Mesothelial cell of epicardium (in vitro differentiated cells): Measurements from ENCODE around the gene DRC7. TPM values are rescaled to one million over a fixed set of nuclear protein-coding genes. Genes with fewer than 3 reads are reported as not detected.

Experiments
- DNase-seq, 2 experiments: peaks; one replicate each; pipeline ENCODE4 v3.0.0; 2021; ENCODE audit warnings: low spot score in 2 of 2; ENCODE audit not compliant: unreplicated experiment in 2 of 2
- H3K27ac Mint-ChIP-seq: 2 replicates; pipeline ENCODE4 v1.8.0; 2021; ENCODE audit warnings: mixed read lengths
- H3K27me3 Mint-ChIP-seq: 2 replicates; pipeline ENCODE4 v1.8.0; 2021; ENCODE audit warnings: low read depth, mixed read lengths
- H3K36me3 Mint-ChIP-seq: 2 replicates; pipeline ENCODE4 v1.8.0; 2021; ENCODE audit warnings: mixed read lengths
- H3K4me1 Mint-ChIP-seq: 2 replicates; pipeline ENCODE4 v1.8.0; 2021; ENCODE audit warnings: mixed read lengths
- H3K4me3 Mint-ChIP-seq: 2 replicates; pipeline ENCODE4 v1.8.0; 2021; ENCODE audit warnings: mild to moderate bottlenecking, moderate library complexity, mixed read lengths
- H3K9me3 Mint-ChIP-seq: 2 replicates; pipeline ENCODE4 v1.8.0; 2021; ENCODE audit warnings: mixed read lengths
- total RNA-seq: library from RNA; stranded (reverse); gene quantifications from 3 replicates; pipeline ENCODE4 v1.2.1, GENCODE V29; 2021
- TF ChIP-seq, protein P1 (sequence below): fragments of 200-600 bp; sonication (generic); IDR thresholded peaks from one replicate; pipeline ENCODE4 v1.5.0; 2021; ENCODE audit warnings: antibody characterized with exemption; ENCODE audit not compliant: unreplicated experiment

Gene DRC7
- total RNA-seq, 1 donor from 2014 or later = not detected

- Mint-ChIP-seq H3K4me3 (no peak overlapping the region), H3K9me3 (no peaks in the 10 kb centered on the region), H3K4me1 (peaks cover 16% of the 10 kb centered on the region), H3K27me3 (no peaks in the 10 kb centered on the region), H3K36me3 (no peaks in the 10 kb centered on the region), H3K27ac (no peak overlapping the region)
- TF ChIP-seq, protein P1, sequence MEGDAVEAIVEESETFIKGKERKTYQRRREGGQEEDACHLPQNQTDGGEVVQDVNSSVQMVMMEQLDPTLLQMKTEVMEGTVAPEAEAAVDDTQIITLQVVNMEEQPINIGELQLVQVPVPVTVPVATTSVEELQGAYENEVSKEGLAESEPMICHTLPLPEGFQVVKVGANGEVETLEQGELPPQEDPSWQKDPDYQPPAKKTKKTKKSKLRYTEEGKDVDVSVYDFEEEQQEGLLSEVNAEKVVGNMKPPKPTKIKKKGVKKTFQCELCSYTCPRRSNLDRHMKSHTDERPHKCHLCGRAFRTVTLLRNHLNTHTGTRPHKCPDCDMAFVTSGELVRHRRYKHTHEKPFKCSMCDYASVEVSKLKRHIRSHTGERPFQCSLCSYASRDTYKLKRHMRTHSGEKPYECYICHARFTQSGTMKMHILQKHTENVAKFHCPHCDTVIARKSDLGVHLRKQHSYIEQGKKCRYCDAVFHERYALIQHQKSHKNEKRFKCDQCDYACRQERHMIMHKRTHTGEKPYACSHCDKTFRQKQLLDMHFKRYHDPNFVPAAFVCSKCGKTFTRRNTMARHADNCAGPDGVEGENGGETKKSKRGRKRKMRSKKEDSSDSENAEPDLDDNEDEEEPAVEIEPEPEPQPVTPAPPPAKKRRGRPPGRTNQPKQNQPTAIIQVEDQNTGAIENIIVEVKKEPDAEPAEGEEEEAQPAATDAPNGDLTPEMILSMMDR = no peak
- no peak for DNase-seq
Measured at GRCh38 chr16:57703416-57704010, 8.9 kb downstream of the DRC7 start.

DNA sequence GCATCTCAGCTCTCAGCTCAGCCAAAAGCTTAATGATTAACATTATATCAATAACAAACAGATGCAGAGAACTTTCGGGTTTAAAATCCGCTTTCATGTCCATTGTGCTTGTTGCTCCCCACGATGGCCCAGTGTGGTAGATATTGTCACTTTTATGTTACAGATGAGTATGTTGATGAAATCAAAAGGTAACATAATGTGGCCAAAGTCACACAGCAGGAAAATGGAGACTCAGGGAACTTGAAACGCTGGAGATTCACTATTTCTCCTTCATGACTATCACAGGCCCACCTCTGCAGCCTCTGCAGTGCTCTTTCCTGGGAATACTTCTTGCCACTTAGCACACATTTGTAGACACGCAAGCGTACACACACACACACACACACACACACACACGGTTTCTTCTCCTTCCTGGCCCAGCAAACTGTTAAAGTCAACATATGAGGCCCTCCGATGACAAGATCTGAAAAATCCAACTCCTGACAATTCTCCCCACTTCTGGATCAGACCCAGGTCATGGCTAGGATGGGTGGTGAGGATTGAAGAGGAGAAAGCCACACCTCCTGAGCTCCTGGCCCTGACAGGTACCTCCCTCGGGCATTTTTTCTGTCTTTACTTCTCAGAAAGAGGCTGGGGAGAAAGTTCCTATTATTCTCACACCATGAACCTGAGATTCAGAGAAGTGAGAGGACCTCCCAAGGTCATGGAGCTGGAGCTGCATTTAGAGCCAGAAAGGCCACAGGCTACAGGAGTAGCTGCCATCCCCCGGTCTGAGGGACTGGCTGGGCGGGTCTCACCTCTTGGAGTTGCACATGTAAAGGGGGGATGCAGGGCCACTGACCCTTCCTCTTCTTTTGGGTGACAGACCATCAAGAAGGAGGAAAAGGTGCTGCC lies 9.7 kb downstream of the DRC7 start:
- Mint-ChIP-seq H3K4me1 (peaks cover 16% of the 10 kb centered on the region), H3K27ac (no peak overlapping the region), H3K36me3 (no peaks in the 10 kb centered on the region), H3K27me3 (no peaks in the 10 kb centered on the region), H3K4me3 (no peak overlapping the region), H3K9me3 (no peaks in the 10 kb centered on the region)
- TF ChIP-seq, protein P1 = no peak
- no peak for DNase-seq

DNA sequence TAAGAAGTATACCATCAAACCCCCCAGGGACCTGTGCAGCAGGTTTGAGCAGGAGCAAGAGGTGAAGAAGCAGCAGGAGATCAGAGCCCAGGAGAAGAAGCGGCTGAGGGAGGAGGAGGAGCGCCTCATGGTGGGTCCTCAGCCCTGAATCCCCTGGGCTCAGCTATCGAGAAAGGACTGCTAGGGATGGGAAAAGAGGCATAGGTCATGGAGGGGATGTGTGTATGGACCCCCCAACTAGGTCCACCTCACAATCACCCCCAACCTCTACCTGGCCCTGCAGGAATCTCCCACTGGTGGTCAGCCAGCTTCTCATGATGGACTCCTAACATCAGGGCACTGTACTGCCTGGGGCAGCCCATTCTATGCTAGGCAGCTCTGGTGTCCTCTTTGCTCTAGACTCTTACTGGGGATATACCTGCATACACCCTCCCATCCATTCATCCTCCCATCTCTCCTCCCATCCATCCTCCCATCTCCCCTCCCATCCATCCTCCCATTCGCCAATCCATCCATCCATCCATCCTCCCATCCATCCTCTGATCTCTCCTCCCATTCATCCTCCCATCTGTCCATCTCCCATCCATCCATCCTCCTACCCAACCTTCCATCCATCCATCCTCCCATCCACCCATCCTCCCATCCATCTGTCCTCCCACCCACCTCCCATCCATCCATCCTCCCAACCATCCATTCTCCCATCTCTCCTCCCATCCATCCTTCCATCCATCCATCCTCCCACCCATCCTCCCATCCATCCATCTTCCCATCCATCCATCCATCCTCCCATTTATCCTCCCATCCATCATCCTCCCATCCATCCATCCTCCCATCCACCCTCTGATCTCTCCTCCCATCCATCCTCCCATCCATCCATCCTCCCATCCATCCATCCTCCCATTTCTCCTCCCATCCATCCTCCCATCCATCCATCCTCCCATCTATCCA lies 10.6 kb downstream of the DRC7 start:
- no peaks in the 10 kb centered on the region for H3K9me3 Mint-ChIP-seq
- no peak overlapping the region for H3K4me3 Mint-ChIP-seq
- H3K27me3 Mint-ChIP-seq = peaks cover under 1% of the 10 kb centered on the region
- DNase-seq = no peak
- H3K4me1 Mint-ChIP-seq = peaks cover 16% of the 10 kb centered on the region
- no peaks in the 10 kb centered on the region for H3K36me3 Mint-ChIP-seq
- TF ChIP-seq, protein P1 = no peak
- no peak overlapping the region for H3K27ac Mint-ChIP-seq

DNA sequence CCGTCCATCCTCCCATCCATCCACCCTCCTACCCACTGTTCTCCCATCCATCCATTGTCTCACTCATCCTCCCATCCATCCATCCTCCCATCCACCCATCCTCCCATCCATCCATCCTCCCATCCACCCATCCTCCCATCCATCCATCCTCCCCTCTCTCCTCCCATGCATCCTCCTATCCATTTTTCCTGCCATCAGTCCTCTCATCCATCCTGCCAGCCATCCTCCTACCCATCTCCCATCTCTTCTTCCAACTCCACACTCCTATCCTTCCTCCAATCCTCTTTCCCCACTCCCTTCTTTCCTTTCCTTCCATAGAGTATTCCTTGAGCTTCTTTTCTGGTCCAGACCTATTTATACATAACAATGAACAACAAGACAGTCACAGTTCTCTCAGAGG lies 12.1 kb downstream of the DRC7 start:
- H3K9me3 Mint-ChIP-seq = no peaks in the 10 kb centered on the region
- no peaks in the 10 kb centered on the region for H3K36me3 Mint-ChIP-seq
- no peak for DNase-seq
- TF ChIP-seq, protein P1 = no peak
- peaks cover 3% of the 10 kb centered on the region for H3K27me3 Mint-ChIP-seq
- no peak overlapping the region for H3K27ac Mint-ChIP-seq
- no peak overlapping the region for H3K4me3 Mint-ChIP-seq
- peaks cover 5% of the 10 kb centered on the region for H3K4me1 Mint-ChIP-seq

GRCh38 chr16:57707331-57707730 lies 12.7 kb downstream of the DRC7 start:
- no peak overlapping the region for H3K27ac Mint-ChIP-seq
- TF ChIP-seq, protein P1 = no peak
- no peaks in the 10 kb centered on the region for H3K36me3 Mint-ChIP-seq
- DNase-seq = no peak
- H3K9me3 Mint-ChIP-seq = no peaks in the 10 kb centered on the region
- no peak overlapping the region for H3K4me3 Mint-ChIP-seq
- H3K27me3 Mint-ChIP-seq = peaks cover 3% of the 10 kb centered on the region
- H3K4me1 Mint-ChIP-seq = no peaks in the 10 kb centered on the region
